HG03066 (cell line): Measurements from ENCODE around the gene COX4I1.
A peak's percentile ranks its signal among the peaks of the same experiment; 100 is the strongest.

Experiments used
- ATAC-seq: cut with Tn5 transposase; IDR thresholded peaks from one replicate; pipeline ENCODE4 v1.9.1; 2021; ENCODE audit warnings: low read depth; ENCODE audit not compliant: unreplicated experiment

COX4I1 gene

GRCh38 chr16:85799497-85800320 is at the start of gene COX4I1, which contains the start of gene EMC8:
Gene COX4I1 (plus strand): TSS chr16:85799695. CDS start chr16:85801206, 1,511 bp downstream.
Gene EMC8 (minus strand): TSS chr16:85799544. CDS start chr16:85799295, 249 bp downstream.
- ATAC-seq = peak; percentile 68

GRCh38 chr16:85749771-85750145 is 49.7 kb upstream of the COX4I1 start:
- no peak for ATAC-seq

DNA sequence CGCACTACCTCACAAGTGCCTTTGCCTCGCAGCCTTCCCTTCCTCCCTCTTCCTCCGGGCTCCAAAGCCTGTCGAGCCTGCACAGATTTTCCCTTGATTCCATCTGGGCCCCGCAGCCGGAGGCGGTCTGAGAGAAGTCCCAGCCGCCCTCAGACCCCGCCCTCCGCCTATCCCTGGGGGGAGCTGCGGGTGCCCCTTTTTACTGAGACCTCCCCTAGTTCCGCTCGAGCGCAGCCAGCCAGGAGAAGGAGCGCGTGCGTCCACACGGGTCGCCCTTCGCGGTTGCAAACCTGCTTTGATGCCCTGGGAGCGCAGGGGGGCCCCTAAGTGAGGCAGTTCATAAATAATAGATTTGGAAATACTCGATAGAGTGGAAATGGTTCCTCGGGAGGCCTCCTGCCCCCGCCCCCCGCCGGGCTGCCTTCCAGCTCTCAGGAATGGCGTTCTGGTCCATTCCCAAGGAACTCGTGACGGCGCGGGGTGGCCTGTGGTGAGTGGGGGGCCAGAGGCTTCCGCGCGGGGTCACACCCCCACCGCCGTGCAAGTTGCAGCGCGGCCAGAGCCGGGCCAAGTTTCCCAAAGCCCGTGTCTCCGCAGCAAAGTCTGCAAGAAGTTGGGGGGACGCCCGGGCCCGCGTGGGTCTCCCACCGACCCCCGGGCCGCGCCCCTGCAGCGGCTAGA is 49.2 kb upstream of the COX4I1 start:
- no peak for ATAC-seq

GRCh38 chr16:85750827-85751697 is 48.4 kb upstream of the COX4I1 start, which contains the start of gene C16orf74:
Gene C16orf74 (minus strand): TSS chr16:85751096. CDS start chr16:85735217, 15,879 bp downstream.
- peak; percentile 48 for ATAC-seq

- no peak for ATAC-seq
Measured at GRCh38 chr16:85751698-85752501, 47.6 kb upstream of the COX4I1 start.

DNA sequence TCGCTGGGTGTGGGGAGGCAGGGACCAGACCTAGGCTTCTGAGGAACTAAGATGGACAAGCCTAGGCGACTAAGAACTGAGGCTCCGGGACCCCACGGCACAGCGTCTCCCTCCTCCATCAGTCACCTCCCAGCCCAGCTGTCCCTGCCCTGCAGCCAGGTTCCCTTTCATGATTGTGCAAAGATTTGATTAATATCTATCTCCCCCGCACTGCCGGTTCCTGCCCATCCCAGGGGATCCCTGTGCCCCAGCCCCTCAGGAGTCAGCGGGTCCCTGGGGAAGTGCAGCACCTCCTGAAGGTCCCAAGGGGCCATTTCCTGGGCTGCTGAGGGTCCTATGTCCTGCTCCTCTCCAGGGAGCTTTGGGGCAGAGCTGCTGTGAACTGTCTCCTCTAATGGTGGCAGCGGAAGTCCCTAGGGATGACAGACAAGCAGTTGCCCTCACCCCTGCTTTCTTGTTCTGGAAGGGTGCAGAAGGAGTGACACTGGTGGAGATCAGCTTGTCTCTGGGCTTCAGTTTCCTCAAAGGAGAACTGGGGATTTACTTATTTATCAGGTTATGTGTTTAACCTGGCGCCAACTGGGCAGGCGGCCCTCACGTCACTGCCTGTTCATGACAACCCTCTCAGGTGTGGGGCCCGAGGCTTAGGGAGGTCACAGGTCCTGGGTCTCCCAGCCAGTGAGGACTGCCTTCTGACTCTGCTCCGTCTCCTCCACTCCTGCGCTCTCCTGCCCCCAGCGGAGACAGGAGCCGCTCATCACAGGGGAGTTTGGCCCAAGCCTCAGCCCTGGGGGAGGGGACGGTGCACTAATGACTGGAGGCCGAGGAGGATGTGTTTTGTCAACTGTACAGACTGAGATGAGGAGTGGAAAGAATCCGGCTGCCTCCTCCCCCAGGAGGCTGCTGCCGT is 46.7 kb upstream of the COX4I1 start:
- ATAC-seq = no peak

DNA sequence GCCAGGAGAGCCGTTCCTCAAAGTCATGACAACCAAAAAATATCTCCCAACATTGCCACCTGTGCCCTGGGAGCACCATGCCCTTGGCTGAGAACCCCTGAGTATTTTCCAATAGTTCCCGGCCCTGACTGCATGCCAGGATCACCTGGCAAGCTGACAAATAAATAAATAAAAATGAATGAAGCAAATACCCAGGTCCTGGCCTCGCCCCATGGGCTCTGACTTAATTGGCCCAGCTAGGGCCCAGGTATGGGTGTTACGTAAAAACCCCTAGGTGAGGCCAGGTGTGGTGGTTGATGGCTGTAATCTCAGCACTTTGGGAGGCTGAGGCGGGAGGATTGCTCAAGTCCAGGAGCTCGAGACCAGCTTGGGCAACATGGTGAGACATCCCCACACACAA is 45.9 kb upstream of the COX4I1 start:
- ATAC-seq = no peak

- ATAC-seq = no peak
Measured at GRCh38 chr16:85753976-85754375, 45.5 kb upstream of the COX4I1 start.

DNA sequence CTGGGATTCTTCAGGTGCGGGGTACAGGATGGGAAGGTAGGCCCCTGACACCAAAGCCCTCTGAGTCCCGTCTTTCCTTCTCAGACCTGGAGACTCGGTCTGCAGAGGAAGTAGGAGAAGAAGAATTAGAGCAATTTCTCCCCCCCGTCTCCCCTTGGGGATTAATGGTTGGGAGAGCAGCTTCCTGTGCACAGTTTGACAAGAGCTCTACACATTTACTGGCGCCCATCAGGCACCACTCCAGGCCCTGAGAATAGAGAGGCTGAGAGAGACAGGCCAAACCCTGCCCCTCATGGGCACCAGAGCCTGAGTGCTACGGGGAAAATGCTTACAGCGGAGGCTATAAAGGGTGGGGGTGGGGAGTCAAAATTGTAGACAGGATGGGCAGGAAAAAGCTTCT is 45.1 kb upstream of the COX4I1 start:
- no peak for ATAC-seq

GRCh38 chr16:85755929-85756768 is 43.3 kb upstream of the COX4I1 start:
- peak; percentile 58 for ATAC-seq

DNA sequence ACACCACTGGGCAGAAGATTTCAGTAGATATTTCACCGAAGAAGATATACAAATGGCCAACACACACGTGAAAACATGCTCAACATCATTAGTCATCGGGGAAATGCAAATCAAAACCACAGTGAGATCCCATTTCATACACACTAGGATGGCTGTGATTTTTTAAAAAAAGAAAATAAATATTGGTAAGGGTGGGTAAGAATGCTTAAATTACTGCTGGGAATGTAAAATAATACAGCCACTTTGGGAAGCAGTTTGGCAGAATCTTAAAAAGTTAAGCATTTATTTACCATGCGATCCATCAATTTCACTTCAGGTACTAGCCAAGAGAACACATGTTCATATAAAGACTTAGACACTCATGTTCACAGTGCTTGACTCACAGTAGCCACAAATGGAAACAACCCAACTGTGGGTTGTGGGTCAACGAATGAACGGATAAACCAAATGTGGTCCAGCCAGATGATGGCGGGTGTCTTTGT is 42.1 kb upstream of the COX4I1 start:
- no peak for ATAC-seq

GRCh38 chr16:85759136-85759535 is 40.4 kb upstream of the COX4I1 start:
- ATAC-seq = no peak

DNA sequence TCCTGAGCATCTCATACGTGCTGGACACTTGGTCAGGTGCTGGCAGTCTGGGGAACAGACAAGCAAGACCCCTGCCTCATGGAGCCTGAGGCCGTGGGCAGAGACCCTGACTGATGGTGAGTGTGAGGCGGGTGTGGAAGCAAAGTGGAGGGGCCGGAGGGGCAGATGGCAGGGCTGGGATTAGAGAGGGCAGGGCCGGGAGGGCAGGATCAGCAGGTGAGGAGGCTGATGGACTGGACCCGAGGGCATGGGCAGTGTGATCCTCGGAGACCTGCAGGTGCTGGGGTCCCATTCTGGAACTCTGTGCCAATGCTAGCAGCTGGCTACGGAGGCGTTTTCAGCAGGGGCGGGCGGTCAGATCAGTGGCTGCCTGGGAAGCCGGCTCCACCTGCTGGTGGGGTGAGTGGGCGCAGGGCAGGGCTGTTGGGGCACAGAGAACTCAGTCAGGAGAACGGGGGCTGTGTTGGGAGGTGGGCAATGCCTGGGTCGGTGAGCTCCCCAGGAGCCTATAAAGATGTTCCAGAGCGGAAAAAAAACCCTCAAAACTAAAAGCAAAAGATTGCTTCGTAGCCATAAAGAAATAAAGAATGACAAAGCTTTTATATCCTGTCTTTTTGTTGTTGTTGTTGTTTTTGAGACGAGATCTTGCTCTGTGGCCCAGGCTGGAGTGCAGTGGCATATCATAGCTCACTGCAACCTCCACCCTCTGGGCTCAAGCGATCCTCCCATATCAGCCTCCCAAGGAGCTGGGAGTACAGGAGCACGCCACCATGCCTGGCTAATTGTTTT is 39.7 kb upstream of the COX4I1 start:
- ATAC-seq = no peak

GRCh38 chr16:85761861-85762260 is 37.6 kb upstream of the COX4I1 start:
- ATAC-seq = no peak

- ATAC-seq = no peak
Measured at GRCh38 chr16:85762970-85763369, 36.5 kb upstream of the COX4I1 start.

GRCh38 chr16:85763616-85764015 is 35.9 kb upstream of the COX4I1 start:
- no peak for ATAC-seq

DNA sequence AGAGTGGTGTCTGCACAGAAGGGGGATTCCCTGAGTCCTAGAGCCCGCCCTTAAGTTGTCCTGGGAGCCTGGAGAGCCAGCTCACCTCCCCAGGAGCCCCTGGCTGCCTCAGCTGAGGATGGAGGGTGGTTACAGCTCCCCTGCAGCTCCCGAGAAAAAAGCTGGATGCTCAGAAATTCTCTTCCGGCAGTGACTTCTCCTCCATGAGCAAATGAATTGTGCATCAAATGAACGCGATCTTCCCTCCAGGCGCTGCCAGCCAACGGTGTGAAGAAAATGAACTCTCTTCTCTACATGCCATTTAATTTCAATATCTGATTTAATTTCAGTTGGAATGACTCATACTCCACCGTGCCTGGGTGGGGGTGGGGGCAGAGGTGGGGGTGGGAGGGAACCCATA is 34.3 kb upstream of the COX4I1 start:
- ATAC-seq = no peak
